GM21786 (cell line): ENCODE results near the gene DSE.
A peak's percentile ranks its signal among the peaks of the same experiment; 100 is the strongest.

Experiments used
- ATAC-seq: cut with Tn5 transposase; IDR thresholded peaks from one replicate; pipeline ENCODE4 v1.9.1; 2021; ENCODE audit not compliant: unreplicated experiment

Gene DSE

DNA sequence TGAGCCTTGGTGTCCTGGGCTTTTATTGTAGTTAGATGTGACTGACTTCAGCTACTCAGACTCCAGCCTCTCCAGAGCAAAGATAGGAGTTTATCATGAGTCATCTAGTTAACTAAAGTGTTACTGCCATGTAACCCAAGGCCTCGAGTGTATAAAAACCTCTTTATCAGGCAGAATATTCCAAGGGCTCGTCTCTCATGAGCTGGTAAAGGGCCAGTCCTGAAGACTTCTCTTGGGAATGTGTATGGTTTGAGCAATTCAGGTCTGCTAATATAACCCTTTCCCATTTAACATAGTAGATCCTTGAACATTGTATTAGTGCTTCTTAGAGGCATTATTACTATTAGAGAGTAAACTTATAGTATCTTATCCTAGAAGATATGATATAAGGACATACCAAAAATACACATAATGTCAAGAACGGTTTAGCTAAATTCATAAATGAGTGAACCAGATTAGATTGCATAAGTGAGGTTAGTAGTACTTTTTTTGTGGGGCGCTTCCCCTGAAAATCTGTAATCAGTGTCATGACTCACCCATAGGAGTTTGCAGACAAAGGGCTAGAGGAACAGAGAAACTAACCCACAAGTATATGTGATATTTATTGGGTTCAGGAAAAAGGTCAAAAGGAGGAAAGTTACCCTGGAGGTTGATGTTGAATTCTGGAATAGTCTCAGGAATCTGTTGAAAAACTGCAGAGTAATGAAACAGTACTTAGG, 16.0 kb downstream of the DSE start:
- ATAC-seq, result peak; percentile 34

GRCh38 chr6:116387374-116387773, 16.6 kb downstream of the DSE start:
- ATAC-seq, result peak; percentile 57

GRCh38 chr6:116388924-116389323, 18.2 kb downstream of the DSE start:
- no peak for ATAC-seq

- ATAC-seq, result no peak
These were observed 18.6 kb downstream of the DSE start for GRCh38 chr6:116389357-116389756.

DNA sequence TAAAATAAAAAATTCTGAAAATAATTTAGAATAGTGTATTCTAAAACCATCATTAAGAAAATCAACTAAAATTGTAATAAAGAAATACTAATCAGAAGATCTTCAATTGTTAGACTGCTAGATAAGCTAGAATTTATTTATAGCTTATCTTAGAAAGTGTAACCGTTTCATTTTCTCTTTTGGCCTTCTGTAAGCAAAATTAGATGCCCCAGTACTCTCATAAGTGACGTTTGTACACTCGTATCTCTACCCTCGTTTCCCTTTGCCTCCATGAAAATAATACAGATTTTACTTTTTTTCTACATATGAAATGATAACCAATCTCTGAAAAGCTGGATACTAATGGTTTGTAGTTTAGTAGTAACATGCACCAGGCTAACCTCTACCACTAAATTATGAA, 19.8 kb downstream of the DSE start:
- ATAC-seq, result peak; percentile 54

- peak; percentile 24 for ATAC-seq
These were observed 21.6 kb downstream of the DSE start for GRCh38 chr6:116392132-116393013.

DNA sequence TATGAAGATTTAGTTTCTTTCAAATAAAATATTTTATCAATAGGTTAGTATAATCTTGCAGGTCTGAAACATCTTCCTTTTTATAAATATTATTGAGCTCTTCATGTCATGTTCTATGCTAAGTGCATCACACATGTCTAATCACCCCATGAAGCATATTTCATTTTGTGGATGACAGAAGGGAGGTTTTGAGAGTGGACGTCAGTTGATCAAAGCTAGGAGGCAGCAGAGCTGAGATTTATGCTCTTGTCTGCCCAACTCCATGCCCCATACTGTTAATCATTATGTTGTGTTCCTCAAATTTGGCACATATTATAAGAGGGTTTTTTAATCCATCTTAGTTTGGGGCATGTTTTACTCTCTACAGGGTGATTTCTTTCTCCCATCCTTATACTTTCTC, 22.7 kb downstream of the DSE start:
- ATAC-seq, result peak; percentile 32

DNA sequence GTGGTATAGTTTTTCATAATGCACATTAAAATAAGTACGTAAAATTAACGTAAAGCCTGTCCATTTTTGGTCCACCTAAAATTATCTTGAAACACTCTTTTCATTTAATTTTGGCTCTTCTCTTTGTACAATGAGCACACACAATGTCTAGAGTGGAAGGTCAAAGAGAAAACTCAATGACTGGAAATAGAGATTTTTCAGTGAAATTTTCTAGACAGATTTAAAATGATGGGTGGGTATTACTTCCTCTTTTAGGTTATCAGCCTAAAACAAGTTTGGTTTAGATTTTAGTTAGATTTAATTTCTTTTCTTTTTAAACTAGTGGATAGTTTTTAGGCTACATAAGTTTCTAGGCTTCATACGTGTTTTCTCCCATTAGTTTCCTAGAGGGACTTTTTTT, 24.9 kb downstream of the DSE start:
- ATAC-seq, result no peak

DNA sequence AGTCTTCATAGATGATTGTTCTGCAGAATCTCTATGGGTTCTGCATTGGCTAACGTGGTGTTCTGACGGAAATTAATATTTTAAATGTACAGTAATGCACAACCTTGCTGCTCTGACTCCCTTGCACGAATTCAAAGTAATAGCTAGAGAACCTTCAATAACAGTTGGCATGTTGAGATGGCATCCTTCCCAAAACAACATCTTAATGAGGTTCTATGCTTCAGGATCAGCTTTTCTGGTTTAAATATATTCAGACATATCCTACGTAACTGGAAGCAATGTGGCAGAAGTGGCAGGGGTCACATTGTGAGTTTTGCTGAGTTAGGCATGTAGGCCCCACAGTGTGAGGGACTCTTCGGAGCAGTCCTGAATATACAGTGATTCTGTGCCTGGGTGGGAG, 25.7 kb downstream of the DSE start:
- no peak for ATAC-seq

DNA sequence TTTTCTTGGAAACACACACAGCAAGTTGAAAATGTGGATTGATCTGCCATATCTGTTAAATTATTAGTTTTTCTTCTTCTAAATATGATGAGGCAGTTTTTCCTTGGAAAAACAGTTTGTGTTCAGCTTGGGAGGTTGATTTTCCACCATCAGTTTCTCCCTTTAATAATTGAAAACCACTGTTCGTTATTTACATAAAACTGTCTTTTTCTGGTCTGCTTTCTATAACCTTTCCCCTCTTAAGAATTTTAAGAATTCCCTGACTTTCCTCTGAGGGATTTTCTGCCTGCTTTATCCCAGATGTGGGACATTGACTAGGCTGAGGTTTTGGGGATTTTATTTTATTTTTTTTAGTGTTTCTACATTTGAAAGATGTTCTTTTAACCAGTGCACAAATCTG, 27.2 kb downstream of the DSE start:
- no peak for ATAC-seq

DNA sequence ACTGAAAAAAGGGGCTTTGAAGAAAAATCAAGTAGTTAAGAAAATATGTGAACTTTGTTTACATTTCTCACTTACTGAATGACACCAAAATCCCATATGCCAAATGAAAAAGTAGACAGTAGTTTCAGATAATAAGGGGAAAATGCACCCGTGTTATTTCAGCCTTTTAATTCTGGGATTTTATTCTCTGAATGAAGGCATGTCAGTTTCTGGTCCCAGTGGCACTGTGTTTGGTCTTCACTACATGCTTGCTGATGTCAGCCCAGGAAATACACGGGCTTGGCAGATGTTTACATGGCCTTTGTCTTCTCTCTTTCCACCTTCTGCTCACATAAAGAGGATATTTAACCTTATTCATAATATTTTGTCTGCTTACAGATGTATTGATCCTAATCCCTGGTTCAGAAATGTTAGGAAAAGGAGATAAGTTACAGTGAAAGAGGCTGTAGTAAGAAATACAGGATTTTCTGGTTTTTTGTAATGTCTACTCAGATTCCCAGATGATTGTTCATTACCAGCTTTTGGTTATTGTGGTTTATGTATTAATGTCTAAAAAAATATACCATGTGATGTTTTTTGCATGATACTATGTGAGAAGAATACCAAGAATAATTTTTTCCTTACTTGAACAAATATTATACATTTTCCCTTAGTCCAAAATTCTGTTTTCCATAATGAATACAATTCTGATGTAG, 27.7 kb downstream of the DSE start:
- ATAC-seq, result no peak

GRCh38 chr6:116399287-116399686, 28.5 kb downstream of the DSE start:
- no peak for ATAC-seq

DNA sequence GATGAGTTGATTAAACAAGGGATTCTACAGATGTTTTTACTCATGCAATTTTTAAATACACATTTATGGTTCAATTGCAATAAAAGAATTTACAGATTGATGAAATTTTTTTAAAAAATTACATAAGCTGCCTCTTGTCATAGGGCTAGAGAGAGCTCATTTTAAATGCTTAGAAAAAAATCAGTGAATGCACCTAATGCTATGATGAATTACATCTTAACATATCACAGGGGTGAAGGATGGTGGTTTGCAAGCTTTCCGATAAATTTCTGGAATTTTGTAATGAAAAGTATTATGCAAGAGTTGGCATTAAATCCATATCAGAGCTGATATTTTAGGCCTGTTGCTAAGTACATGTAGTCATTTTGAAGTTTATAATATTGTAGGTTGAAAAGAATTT, 29.6 kb downstream of the DSE start:
- ATAC-seq, result no peak

GRCh38 chr6:116402108-116402937, 31.6 kb downstream of the DSE start:
- no peak for ATAC-seq

DNA sequence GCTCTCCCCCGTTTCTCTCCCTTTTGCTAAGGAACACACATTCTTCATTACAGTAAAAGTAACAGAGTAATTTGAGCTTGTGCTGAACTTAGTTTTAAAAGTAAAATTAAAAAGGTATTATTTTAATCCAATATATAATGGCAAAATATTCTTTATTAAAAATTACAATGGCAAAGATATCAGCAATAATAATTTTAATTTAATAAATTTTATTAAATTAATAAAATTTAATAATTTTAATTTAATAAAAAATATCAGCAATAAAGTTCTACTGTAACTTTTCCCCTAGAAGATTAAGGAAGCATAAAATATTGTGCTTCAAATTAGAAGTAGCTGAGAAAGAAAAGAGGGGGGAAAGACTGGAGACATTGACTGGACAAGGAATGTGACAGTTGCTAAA, 32.5 kb downstream of the DSE start:
- ATAC-seq, result no peak

DNA sequence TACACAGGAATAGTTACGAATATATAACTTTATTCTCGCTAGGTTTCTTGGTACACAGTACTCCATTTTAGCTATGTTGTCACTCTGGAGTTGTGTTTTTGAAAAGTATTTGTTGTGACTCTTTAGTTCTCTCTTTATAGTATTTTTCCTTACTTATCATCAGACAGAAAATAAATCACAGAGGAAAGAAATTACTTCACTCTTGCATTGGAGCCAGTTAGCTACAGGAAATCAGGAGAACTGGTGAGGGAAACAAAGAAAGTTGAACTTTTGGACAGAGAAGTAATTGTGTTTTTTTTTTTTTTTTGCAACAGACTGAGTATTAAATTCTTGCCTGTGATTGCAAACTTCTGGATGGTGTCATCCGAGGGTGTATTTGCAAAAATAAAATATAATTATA, 33.9 kb downstream of the DSE start:
- no peak for ATAC-seq

DNA sequence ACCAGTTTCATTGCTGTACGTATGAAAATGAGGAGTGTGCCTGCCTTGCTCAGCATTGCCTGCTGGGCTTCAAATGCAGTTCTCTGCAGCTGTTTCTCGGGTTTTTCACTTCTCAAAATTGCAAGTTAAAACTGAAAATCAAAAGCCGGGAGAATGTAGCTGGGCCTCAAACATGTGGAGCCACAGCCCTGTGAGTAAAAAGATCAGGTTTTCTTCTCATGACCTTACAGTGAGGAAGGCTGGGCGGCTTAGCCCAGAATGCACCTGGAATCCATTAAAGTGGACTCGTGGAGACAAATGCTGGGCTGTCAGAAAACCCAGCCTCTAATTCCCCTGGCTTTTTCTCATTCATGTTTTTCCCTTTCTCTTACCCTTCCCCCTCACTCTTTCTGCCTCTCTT, 34.4 kb downstream of the DSE start:
- ATAC-seq, result peak; percentile 59

GRCh38 chr6:116405652-116406356, 35.1 kb downstream of the DSE start:
- ATAC-seq, result no peak

DNA sequence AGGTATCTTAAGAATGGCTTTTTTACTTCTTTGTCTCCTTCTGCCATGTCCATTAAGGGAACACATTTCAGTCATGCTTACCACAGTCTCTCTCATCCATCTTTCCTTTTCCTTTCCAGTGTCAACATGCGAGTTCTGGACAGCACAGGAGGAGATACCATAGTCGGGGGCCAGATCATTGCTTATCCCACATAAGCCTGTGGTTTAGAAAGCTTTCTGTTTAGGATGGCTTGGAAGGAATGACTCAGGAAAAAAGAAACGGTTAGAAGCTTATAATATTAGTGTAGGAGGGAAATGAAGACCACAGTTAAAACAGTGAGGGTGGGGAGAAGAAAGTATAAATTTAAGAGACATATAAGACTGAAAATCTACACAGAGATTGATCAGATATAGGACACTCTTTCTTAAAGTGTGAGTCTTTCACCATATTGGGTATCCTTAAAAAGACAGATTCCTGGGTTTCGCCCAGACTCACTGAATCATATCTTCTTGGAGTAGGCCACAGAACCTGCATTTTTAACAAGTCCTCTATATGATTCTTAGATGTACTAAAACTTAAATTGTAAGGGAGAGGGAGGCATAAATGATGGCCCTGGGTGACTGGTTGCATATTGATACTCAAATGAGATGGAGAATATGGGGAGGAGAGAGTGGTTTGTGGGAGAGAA, 36.1 kb downstream of the DSE start:
- no peak for ATAC-seq

DNA sequence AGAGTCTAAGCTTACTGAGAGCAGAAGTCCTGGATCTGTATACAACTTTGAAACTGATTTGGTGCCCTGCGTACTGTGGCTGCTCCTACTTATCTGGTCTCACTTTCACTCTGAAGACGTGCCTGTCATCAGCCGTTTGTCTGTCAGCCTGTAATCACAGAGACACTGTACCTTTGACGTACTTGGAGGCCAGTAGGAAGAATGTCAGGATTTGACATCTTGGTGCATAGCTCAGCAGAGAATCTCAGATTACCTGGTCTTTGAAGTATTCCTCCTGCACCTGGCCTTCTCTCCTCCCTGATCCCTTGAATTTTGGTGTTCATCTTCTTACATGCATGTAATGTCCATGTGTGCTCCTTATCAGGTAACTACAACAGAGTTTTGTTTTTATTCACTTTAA, 37.7 kb downstream of the DSE start:
- peak; percentile 24 for ATAC-seq
